BJ (cell line): Measurements from ENCODE around the gene RAB1B. TPM values are rescaled to one million over a fixed set of nuclear protein-coding genes. Genes with fewer than 3 reads are reported as not detected.
"Not testable (repeated sequence)": the region's sequence is repeated elsewhere in the genome, so short reads cannot be mapped to it uniquely, and the experiment has no call there.

ENCODE experiments used
- CTCF ChIA-PET: fragments of 350-600 bp; formaldehyde crosslinking; extraction: SDS; loops from one replicate; lab custom pipeline; 2021; ENCODE audit warnings: antibody characterized with exemption, inconsistent platforms; lab: Yijun Ruan, JAX
- POLR2A ChIA-PET: fragments of 300-600 bp; sonication (Branson Sonifier 250); formaldehyde crosslinking; extraction: SDS; loops from one replicate; lab custom pipeline; 2021; ENCODE audit warnings: antibody characterized with exemption; lab: Charles Lee
- DNase-seq: peaks from one replicate; pipeline ENCODE4 v3.0.0-alpha.2; 2011; ENCODE audit warnings: low read depth
- H3K27me3 ChIP-seq: 2 replicates; pipeline ENCODE4 v1.6.0; 2011; ENCODE audit warnings: low read length; ENCODE audit not compliant: control insufficient read depth, insufficient read depth
- H3K36me3 ChIP-seq: 2 replicates; pipeline ENCODE4 v1.5.1; 2011; ENCODE audit warnings: low read length; ENCODE audit not compliant: control insufficient read depth, insufficient read depth
- H3K4me3 ChIP-seq: 2 replicates; pipeline ENCODE4 v1.5.1; 2011; ENCODE audit warnings: low read depth, mild to moderate bottlenecking, control low read depth, low read length
- polyA plus RNA-seq: library from polyadenylated mRNA; depleted of rRNA; stranded (reverse); fragments of >200 nt; gene quantifications from 2 replicates; pipeline ENCODE4 v1.2.3, GENCODE V29; 2011
- TF ChIP-seq, protein P1 (sequence below): IDR thresholded peaks from 2 replicates; pipeline ENCODE4 v1.5.1; 2011; ENCODE audit warnings: low read depth, mild to moderate bottlenecking, control low read depth, inconsistent platforms, low read length, moderate library complexity; ENCODE audit not compliant: insufficient read depth

The RAB1B gene
- polyA plus RNA-seq, 1 experiment = 251 TPM

DNA sequence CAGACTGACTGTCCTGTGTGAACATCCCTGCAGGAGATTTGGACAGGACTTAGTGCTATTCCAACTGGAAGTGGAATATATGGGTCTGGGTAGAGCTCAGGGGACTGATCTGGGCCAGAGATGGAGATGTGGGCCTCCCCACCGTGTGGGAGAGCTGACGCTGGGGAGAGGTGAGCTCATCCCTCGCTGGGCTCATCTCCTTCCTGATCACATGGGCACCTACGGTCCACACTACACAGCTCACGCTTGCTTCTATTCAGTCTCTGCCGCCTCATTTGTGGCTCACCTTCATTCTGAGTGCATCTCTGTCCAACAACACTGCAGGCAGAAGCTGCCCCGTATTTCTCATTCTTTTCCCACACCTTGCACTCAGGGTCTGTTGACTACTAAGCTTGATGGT lies 16.6 kb upstream of the RAB1B start:
- no peak for DNase-seq
- ChIA-PET CTCF (interaction anchor here (3.2 kb wide), 1 partner anchor 29 kb away, joined by 13 read pairs; no protein-coding TSS in a partner anchor), POLR2A (no interaction called here)
- TF ChIP-seq, protein P1, sequence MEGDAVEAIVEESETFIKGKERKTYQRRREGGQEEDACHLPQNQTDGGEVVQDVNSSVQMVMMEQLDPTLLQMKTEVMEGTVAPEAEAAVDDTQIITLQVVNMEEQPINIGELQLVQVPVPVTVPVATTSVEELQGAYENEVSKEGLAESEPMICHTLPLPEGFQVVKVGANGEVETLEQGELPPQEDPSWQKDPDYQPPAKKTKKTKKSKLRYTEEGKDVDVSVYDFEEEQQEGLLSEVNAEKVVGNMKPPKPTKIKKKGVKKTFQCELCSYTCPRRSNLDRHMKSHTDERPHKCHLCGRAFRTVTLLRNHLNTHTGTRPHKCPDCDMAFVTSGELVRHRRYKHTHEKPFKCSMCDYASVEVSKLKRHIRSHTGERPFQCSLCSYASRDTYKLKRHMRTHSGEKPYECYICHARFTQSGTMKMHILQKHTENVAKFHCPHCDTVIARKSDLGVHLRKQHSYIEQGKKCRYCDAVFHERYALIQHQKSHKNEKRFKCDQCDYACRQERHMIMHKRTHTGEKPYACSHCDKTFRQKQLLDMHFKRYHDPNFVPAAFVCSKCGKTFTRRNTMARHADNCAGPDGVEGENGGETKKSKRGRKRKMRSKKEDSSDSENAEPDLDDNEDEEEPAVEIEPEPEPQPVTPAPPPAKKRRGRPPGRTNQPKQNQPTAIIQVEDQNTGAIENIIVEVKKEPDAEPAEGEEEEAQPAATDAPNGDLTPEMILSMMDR = no peak
- Histone ChIP-seq H3K4me3 (no peak overlapping the region), H3K27me3 (no peaks in the 10 kb centered on the region), H3K36me3 (peaks cover 8% of the 10 kb centered on the region)

DNA sequence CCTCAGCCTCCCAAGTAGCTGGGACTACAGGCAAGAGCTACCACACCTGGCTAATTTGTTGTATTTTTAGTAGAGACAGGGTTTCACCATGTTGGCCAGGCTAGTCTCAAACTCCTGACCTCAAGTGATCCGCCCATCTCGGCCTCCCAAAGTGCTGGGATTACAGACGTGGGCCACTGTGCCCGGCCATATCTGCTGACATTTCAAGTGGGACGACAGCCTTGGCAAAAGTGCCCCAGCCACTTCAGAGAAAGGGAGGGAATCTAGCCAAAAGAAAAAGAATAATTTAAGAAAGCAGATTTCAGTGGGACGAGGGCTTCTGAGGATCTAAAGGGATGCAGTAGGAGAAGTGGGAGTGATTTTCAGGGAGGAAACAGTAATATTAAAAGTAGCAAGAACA lies 15.4 kb upstream of the RAB1B start:
- CTCF ChIA-PET, H3K36me3 ChIP-seq, DNase-seq, POLR2A ChIA-PET, H3K27me3 ChIP-seq, H3K4me3 ChIP-seq: not testable (repeated sequence)

GRCh38 chr11:66258473-66258893 lies 10.0 kb upstream of the RAB1B start:
- no peak for DNase-seq
- Histone ChIP-seq H3K36me3 (peaks cover 20% of the 10 kb centered on the region), H3K4me3 (peak overlapping the region; percentile 83), H3K27me3 (no peaks in the 10 kb centered on the region)
- TF ChIP-seq, protein P1 = no peak
- POLR2A ChIA-PET = no interaction called here
- CTCF ChIA-PET = interaction anchor here (0.6 to 1.6 kb wide), 4 partner anchors 11 to 408 kb away, joined by 3 to 7 read pairs (median 3); no protein-coding TSS in a partner anchor

GRCh38 chr11:66259225-66259624 lies 9.2 kb upstream of the RAB1B start:
- Histone ChIP-seq H3K4me3 (no peak overlapping the region), H3K27me3 (no peaks in the 10 kb centered on the region), H3K36me3 (peaks cover 23% of the 10 kb centered on the region)
- no peak for DNase-seq
- ChIA-PET CTCF (interaction anchor here (0.6 to 1.6 kb wide), 4 partner anchors 12 to 310 kb away, joined by 3 to 7 read pairs (median 4); no protein-coding TSS in a partner anchor), POLR2A (no interaction called here)
- TF ChIP-seq, protein P1 = no peak

DNA sequence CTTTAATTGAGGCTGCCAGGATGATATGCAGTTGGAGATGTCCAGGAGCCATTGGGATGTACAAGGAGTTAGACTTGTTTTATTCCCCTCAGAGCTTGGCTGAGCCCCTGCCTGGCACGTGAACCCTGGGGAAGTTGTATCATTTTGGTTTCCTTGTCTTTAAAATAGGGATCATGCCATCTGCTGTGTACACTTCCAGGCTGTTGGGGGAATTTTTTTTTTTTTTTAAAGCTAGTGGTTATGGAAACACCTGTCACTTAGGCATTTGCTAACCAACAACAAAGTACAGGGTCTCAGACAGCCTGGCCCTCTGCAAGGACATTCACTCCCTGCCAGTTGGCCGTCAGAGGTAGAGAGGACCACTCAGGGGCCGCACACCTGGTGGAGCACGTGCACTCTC lies 8.5 kb upstream of the RAB1B start:
- DNase-seq = no peak
- peaks cover 27% of the 10 kb centered on the region for H3K36me3 ChIP-seq

More for the DNA sequence above, 8.5 kb upstream of the RAB1B start:
- H3K4me3 ChIP-seq = no peak overlapping the region
- POLR2A ChIA-PET = no interaction called here
- no peaks in the 10 kb centered on the region for H3K27me3 ChIP-seq
- TF ChIP-seq, protein P1 = no peak
- CTCF ChIA-PET = interaction anchor here (0.9 to 1.6 kb wide), 3 partner anchors 23 to 52 kb away, joined by 3 to 4 read pairs (median 4); no protein-coding TSS in a partner anchor
